Neural cell (in vitro differentiated cells): ENCODE results near the gene CCDC63. TPM values are rescaled to one million over a fixed set of nuclear protein-coding genes. Genes with fewer than 3 reads are reported as not detected.

Source experiments
- H2AFZ ChIP-seq: fragments of 200-600, 300-800 bp; sonication (generic), shearing (Covaris generic); 2 replicates; pipeline ENCODE4 v1.6.0; 2014; ENCODE audit warnings: low read depth, mild to moderate bottlenecking, antibody characterized with exemption, low read length, moderate library complexity
- H3F3A ChIP-seq: fragments of 200-600 bp; shearing (Covaris generic); 2 replicates; pipeline ENCODE4 v1.6.1; 2016; ENCODE audit warnings: mild to moderate bottlenecking, moderate library complexity, mixed read lengths, antibody characterized with exemption, low read length; ENCODE audit not compliant: insufficient read depth, poor library complexity, severe bottlenecking
- H3K27ac ChIP-seq: fragments of 200-600, 300-800 bp; sonication (generic), shearing (Covaris generic); 2 replicates; pipeline ENCODE4 v1.5.1; 2014; ENCODE audit warnings: mild to moderate bottlenecking, low read length, moderate library complexity
- H3K27me3 ChIP-seq: fragments of 300-800, 200-600 bp; sonication (generic), shearing (Covaris generic); 2 replicates; pipeline ENCODE4 v1.6.0; 2014; ENCODE audit warnings: mild to moderate bottlenecking, low read depth, low read length, moderate library complexity; ENCODE audit not compliant: insufficient read depth
- H3K36me3 ChIP-seq: fragments of 300-800, 200-600 bp; sonication (generic), shearing (Covaris generic); 2 replicates; pipeline ENCODE4 v1.5.1; 2014; ENCODE audit warnings: mild to moderate bottlenecking, antibody characterized with exemption, low read length, moderate library complexity; ENCODE audit not compliant: insufficient read depth
- H3K4me2 ChIP-seq: fragments of 300-800, 200-600 bp; sonication (generic), shearing (Covaris generic); 2 replicates; pipeline ENCODE4 v1.6.0; 2014; ENCODE audit warnings: mild to moderate bottlenecking, low read length
- H3K4me3 ChIP-seq: fragments of 300-800, 200-600 bp; sonication (generic), shearing (Covaris generic); 2 replicates; pipeline ENCODE4 v1.5.1; 2014; ENCODE audit warnings: mild to moderate bottlenecking, low read length, moderate library complexity
- H3K79me2 ChIP-seq: fragments of 200-600 bp; shearing (Covaris generic); replicated peaks from 2 replicates; pipeline ENCODE4 v1.6.0; 2014; ENCODE audit warnings: mild to moderate bottlenecking, low read length, moderate library complexity; ENCODE audit not compliant: insufficient read depth
- H3K9ac ChIP-seq: fragments of 300-800, 200-600 bp; sonication (generic), shearing (Covaris generic); 2 replicates; pipeline ENCODE4 v1.6.1; 2016; ENCODE audit warnings: mild to moderate bottlenecking, low read length, mixed read lengths
- H3K9me2 ChIP-seq: fragments of 200-600 bp; shearing (Covaris generic); 2 replicates; pipeline ENCODE4 v1.6.1; 2016; ENCODE audit warnings: mild to moderate bottlenecking, low read length, mixed read lengths; ENCODE audit not compliant: insufficient read depth
- H3K9me3 ChIP-seq: fragments of 200-600, 300-800 bp; sonication (generic), shearing (Covaris generic); 2 replicates; pipeline ENCODE4 v1.6.1; 2016; ENCODE audit warnings: mild to moderate bottlenecking, mixed run types, low read length, moderate library complexity, mixed read lengths
- H4K20me1 ChIP-seq: fragments of 200-600 bp; shearing (Covaris generic); 2 replicates; pipeline ENCODE4 v1.6.1; 2016; ENCODE audit warnings: mild to moderate bottlenecking, mixed run types; ENCODE audit not compliant: insufficient read depth
- CTCF ChIP-seq: fragments of 450-650 bp; IDR thresholded peaks from 2 replicates; pipeline ENCODE4 v1.5.1; 2014; ENCODE audit warnings: antibody characterized with exemption, mild to moderate bottlenecking, moderate library complexity; ENCODE audit not compliant: poor library complexity, severe bottlenecking
- EP300 ChIP-seq: fragments of 450-650 bp; conservative IDR thresholded peaks from 2 replicates; pipeline ENCODE4 v1.6.1; 2014; ENCODE audit warnings: antibody characterized with exemption, mild to moderate bottlenecking, moderate library complexity; ENCODE audit not compliant: poor library complexity, severe bottlenecking
- EZH2 ChIP-seq: fragments of 200-600, 300-800 bp; shearing (Covaris generic), sonication (generic); IDR thresholded peaks from 2 replicates; pipeline ENCODE4 v1.6.1; 2014; ENCODE audit warnings: antibody characterized with exemption, low read length, borderline replicate concordance, mild to moderate bottlenecking; ENCODE audit not compliant: insufficient read depth, poor library complexity, severe bottlenecking
- MXI1 ChIP-seq: fragments of 450-650 bp; conservative IDR thresholded peaks from 2 replicates; pipeline ENCODE4 v1.6.1; 2014; ENCODE audit warnings: antibody characterized with exemption, mild to moderate bottlenecking; ENCODE audit not compliant: poor library complexity, severe bottlenecking
- POLR2AphosphoS5 ChIP-seq: IDR thresholded peaks from 2 replicates; pipeline ENCODE4 v1.6.1; 2012
- RAD21 ChIP-seq: fragments of 450-650 bp; conservative IDR thresholded peaks from 2 replicates; pipeline ENCODE4 v1.6.1; 2014; ENCODE audit warnings: antibody characterized with exemption, mild to moderate bottlenecking, moderate library complexity
- REST ChIP-seq: IDR thresholded peaks from 2 replicates; pipeline ENCODE4 v1.6.1; 2012; ENCODE audit warnings: borderline replicate concordance
- SMC3 ChIP-seq: fragments of 450-650 bp; conservative IDR thresholded peaks from 2 replicates; pipeline ENCODE4 v1.6.1; 2014; ENCODE audit warnings: antibody characterized with exemption, mild to moderate bottlenecking, moderate library complexity; ENCODE audit not compliant: poor library complexity
- TAF1 ChIP-seq: IDR thresholded peaks from 2 replicates; pipeline ENCODE4 v1.6.1; 2012; ENCODE audit warnings: low read depth
- polyA plus RNA-seq: library from polyadenylated mRNA; depleted of rRNA; stranded (reverse); fragments of >200 nt; gene quantifications from 2 replicates; pipeline ENCODE4 v1.2.3, GENCODE V29; 2014

CCDC63 gene
- polyA plus RNA-seq, 1 donor from 2014 or later = not detected

GRCh38 chr12:110928700-110929099, 81.9 kb downstream of the CCDC63 start:
- TF ChIP-seq EZH2 = no peak
- no peaks in the 10 kb centered on the region for H4K20me1 ChIP-seq
- no peak overlapping the region for H3K4me2 ChIP-seq
- H3K27me3 ChIP-seq = no peaks in the 10 kb centered on the region
- H3K4me3 ChIP-seq = no peak overlapping the region
- no peaks in the 10 kb centered on the region for H3K9me2 ChIP-seq
- no peak overlapping the region for H3K27ac ChIP-seq
- no peaks in the 10 kb centered on the region for H3K79me2 ChIP-seq
- no peak overlapping the region for H2AFZ ChIP-seq
- H3K9ac ChIP-seq = no peak overlapping the region
- H3K36me3 ChIP-seq = no peaks in the 10 kb centered on the region
- no peaks in the 10 kb centered on the region for H3F3A ChIP-seq
- H3K9me3 ChIP-seq = no peaks in the 10 kb centered on the region

- TF ChIP-seq EZH2 = no peak
- TF ChIP-seq SMC3 = no peak
- no peak for TF ChIP-seq CTCF
- TF ChIP-seq RAD21 = no peak
- TF ChIP-seq EP300 = no peak
- TF ChIP-seq POLR2AphosphoS5 = no peak
- no peak for TF ChIP-seq REST
- TF ChIP-seq TAF1 = no peak
- TF ChIP-seq MXI1 = no peak
- Histone ChIP-seq H3K79me2 (no peaks in the 10 kb centered on the region), H3K9ac (no peak overlapping the region), H3K9me2 (no peaks in the 10 kb centered on the region), H3K4me2 (no peak overlapping the region), H3K27me3 (no peaks in the 10 kb centered on the region), H3K36me3 (no peaks in the 10 kb centered on the region), H3K4me3 (no peak overlapping the region), H2AFZ (no peak overlapping the region), H4K20me1 (no peaks in the 10 kb centered on the region), H3K27ac (no peak overlapping the region), H3K9me3 (no peaks in the 10 kb centered on the region), H3F3A (no peaks in the 10 kb centered on the region)
Measured at GRCh38 chr12:110929818-110930217, 83.0 kb downstream of the CCDC63 start.
